ENCODE data around the gene SEL1L2. TPM values are rescaled to one million over a fixed set of nuclear protein-coding genes. Genes with fewer than 3 reads are reported as not detected.

SEL1L2 gene, protein sequence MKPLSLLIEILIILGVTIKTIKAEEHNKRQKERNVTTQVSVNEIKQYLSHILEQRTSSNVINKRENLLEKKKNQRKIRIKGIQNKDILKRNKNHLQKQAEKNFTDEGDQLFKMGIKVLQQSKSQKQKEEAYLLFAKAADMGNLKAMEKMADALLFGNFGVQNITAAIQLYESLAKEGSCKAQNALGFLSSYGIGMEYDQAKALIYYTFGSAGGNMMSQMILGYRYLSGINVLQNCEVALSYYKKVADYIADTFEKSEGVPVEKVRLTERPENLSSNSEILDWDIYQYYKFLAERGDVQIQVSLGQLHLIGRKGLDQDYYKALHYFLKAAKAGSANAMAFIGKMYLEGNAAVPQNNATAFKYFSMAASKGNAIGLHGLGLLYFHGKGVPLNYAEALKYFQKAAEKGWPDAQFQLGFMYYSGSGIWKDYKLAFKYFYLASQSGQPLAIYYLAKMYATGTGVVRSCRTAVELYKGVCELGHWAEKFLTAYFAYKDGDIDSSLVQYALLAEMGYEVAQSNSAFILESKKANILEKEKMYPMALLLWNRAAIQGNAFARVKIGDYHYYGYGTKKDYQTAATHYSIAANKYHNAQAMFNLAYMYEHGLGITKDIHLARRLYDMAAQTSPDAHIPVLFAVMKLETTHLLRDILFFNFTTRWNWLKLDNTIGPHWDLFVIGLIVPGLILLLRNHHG
- not detected for total RNA-seq

DNA sequence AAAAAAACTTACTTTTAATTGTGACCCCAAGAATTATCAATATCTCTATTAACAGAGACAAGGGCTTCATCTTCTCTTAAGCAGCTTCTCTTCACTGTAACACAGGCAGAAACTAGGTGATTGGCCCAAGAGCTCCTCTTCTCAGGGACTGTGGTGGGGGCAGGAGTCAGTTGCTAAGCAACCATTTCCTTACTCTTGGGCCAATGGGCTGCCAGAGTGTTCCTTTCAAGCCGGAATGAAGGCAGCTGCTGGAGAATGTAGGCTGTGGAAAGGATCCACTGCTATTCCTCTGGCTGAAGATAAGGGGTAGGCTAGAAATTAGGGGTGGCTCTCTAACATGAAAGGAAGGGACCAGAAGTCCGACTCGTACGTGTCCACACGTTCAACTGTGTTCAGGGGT, at the start of gene SEL1L2:
Gene SEL1L2, minus strand, starts transcription at position 150 of the 400 bp plus-strand sequence. Its CDS starts 80 bp downstream, at position 70.

DNA sequence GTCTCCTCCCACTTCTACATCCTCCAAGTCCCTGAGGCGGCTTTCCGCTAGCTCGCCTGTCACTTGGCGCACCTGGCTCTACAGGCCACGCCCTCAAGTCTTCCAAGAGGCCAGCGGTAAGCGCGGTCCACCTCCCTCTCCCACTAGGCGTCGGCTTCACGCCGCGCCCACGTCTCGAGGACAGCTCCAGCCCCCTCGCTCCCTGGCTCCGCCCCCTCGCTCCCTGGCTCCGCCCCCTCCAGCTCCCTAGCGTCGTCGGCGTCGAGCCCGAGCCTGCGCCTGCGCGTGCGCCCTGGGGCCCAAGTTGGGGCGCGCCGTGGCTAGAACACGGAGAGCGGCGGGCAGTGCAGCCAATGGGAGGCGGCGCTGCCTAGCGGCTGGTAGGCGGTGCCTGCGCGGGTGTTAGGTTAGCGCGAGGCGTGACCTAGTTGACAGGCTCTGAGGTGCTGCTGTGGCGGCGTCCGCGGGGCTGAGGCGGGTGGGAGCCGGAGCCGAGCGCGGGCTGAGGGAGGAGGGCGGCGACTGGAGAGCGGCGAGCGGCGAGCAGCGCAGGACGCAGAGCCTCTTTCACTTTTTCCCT, 4.8 kb upstream of the SEL1L2 start, which contains the start of gene MACROD2:
Gene MACROD2, plus strand, starts transcription at position 431 of the 580 bp plus-strand sequence.

Small RNA genes lying within 50 kb of the gene (small RNA-seq; reads per million reads assigned to genes)
- gene RNU6-278P (0 reads per million in 2 donors), gene RPS3P1 (0 reads per million in 2 donors)

Other genes starting within 250 kb of the SEL1L2 start
- gene ESF1, start 205.7 kb downstream of the SEL1L2 start, total RNA-seq, result 1 to 10 TPM; 6.5 to 8.0 TPM
- 10 to 100 TPM; 12.4 to 35.3 TPM for gene NDUFAF5, start 205.6 kb downstream of the SEL1L2 start, total RNA-seq
- gene MACROD2, start 4.9 kb upstream of the SEL1L2 start, total RNA-seq, result 1 to 10 TPM in 1 of 2 donors, under 1 TPM in 1; 0.67 to 2.1 TPM

Measured in melanocyte of skin (primary cell).